NB4 (cell line): ENCODE data around the gene KLHL1.

Experiments used
- POLR2A ChIP-seq: IDR thresholded peaks from 2 replicates; pipeline ENCODE4 v1.6.1; 2011; ENCODE audit warnings: mild to moderate bottlenecking; ENCODE audit not compliant: insufficient read length; ENCODE audit errors: extremely low read depth
- TF ChIP-seq, protein P1 (sequence below): IDR thresholded peaks from one replicate; pipeline ENCODE4 v1.5.1; 2012; ENCODE audit warnings: low read depth, low read length

GRCh38 chr13:69793783-69794453 is 314.3 kb downstream of the KLHL1 start:
- TF ChIP-seq, protein P1, sequence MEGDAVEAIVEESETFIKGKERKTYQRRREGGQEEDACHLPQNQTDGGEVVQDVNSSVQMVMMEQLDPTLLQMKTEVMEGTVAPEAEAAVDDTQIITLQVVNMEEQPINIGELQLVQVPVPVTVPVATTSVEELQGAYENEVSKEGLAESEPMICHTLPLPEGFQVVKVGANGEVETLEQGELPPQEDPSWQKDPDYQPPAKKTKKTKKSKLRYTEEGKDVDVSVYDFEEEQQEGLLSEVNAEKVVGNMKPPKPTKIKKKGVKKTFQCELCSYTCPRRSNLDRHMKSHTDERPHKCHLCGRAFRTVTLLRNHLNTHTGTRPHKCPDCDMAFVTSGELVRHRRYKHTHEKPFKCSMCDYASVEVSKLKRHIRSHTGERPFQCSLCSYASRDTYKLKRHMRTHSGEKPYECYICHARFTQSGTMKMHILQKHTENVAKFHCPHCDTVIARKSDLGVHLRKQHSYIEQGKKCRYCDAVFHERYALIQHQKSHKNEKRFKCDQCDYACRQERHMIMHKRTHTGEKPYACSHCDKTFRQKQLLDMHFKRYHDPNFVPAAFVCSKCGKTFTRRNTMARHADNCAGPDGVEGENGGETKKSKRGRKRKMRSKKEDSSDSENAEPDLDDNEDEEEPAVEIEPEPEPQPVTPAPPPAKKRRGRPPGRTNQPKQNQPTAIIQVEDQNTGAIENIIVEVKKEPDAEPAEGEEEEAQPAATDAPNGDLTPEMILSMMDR = no peak
- TF ChIP-seq POLR2A = no peak
